SK-N-SH (cell line): ENCODE measurements around the gene ACACA. TPM values are rescaled to one million over a fixed set of nuclear protein-coding genes. Genes with fewer than 3 reads are reported as not detected.

Experiments used
- CTCF ChIA-PET: fragments of 300-600, 350-600 bp; formaldehyde crosslinking; extraction: SDS; loops from one replicate; lab custom pipeline; 2021; lab: Yijun Ruan, JAX
- POLR2A ChIA-PET: fragments of 350-600 bp; sonication (Branson Sonifier 250); formaldehyde crosslinking; extraction: SDS; loops from one replicate; lab custom pipeline; 2020; ENCODE audit warnings: antibody characterized with exemption, inconsistent platforms; lab: Yijun Ruan, JAX
- DNase-seq: peaks from one replicate; pipeline ENCODE4 v3.0.0; 2012
- H2AFZ ChIP-seq: fragments of 200-600 bp; sonication (generic); 2 replicates; pipeline ENCODE4 v1.8.1; 2016; ENCODE audit warnings: antibody characterized with exemption, mild to moderate bottlenecking, low read depth
- H3F3A ChIP-seq: fragments of 200-600 bp; sonication (generic); replicated peaks from 2 replicates; pipeline ENCODE3; 2016; ENCODE audit warnings: antibody characterized with exemption, mild to moderate bottlenecking; ENCODE audit not compliant: insufficient read depth
- H3K27ac ChIP-seq, 2 experiments: fragments of 200-500 bp in 1 of 2; fragments of 200-600 bp in 1 of 2; sonication (Bioruptor generic) in 1 of 2; sonication (generic), shearing (Covaris generic) in 1 of 2; 2 replicates each; pipeline versions ENCODE4 v1.5.1 to v1.6.1; 2014 to 2016; ENCODE audit warnings: low read depth in 2 of 2, inconsistent platforms in 1 of 2, low read length in 1 of 2, mild to moderate bottlenecking in 1 of 2, mixed read lengths in 1 of 2
- H3K27me3 ChIP-seq: fragments of 200-600 bp; sonication (generic), shearing (Covaris generic); 2 replicates; pipeline ENCODE4 v1.6.1; 2016; ENCODE audit warnings: mixed run types; ENCODE audit not compliant: insufficient read depth
- H3K36me3 ChIP-seq, 2 experiments: fragments of 200-500 bp in 1 of 2; fragments of 200-600 bp in 1 of 2; sonication (Bioruptor generic) in 1 of 2; sonication (generic) in 1 of 2; replicated peaks in 1 of 2; 2 replicates each; pipeline versions ENCODE3 to v1.5.1; 2014 to 2016; ENCODE audit warnings: low read length in 1 of 2, mild to moderate bottlenecking in 1 of 2; ENCODE audit not compliant: insufficient read depth in 2 of 2, control insufficient read depth in 1 of 2
- H3K4me1 ChIP-seq, 2 experiments: fragments of 200-500 bp in 1 of 2; fragments of 200-600 bp in 1 of 2; sonication (Bioruptor generic) in 1 of 2; sonication (generic), shearing (Covaris generic) in 1 of 2; 2 replicates each; pipeline versions ENCODE4 v1.5.1 to v1.6.1; 2014 to 2016; ENCODE audit warnings: low read depth in 1 of 2, low read length in 1 of 2, mixed run types in 1 of 2; ENCODE audit not compliant: insufficient read depth in 2 of 2, control insufficient read depth in 1 of 2
- H3K4me2 ChIP-seq: fragments of 200-600 bp; sonication (generic), shearing (Covaris generic); 2 replicates; pipeline ENCODE4 v1.6.1; 2017; ENCODE audit warnings: mixed run types
- H3K4me3 ChIP-seq, 2 experiments: fragments of 200-500 bp in 1 of 2; fragments of 200-600 bp in 1 of 2; sonication (Bioruptor generic) in 1 of 2; sonication (generic), shearing (Covaris generic) in 1 of 2; 2 replicates each; pipeline versions ENCODE4 v1.5.1 to v1.8.1; 2014 to 2016; ENCODE audit warnings: low read depth in 2 of 2, inconsistent platforms in 1 of 2, low read length in 1 of 2, mild to moderate bottlenecking in 1 of 2, mixed read lengths in 1 of 2, moderate library complexity in 1 of 2
- H3K79me2 ChIP-seq: fragments of 200-600 bp; sonication (generic); 2 replicates; pipeline ENCODE4 v1.8.1; 2017; ENCODE audit warnings: mild to moderate bottlenecking; ENCODE audit not compliant: insufficient read depth
- H3K9ac ChIP-seq: fragments of 200-600 bp; sonication (generic); 2 replicates; pipeline ENCODE4 v1.6.1; 2017; ENCODE audit warnings: mixed run types
- H3K9me2 ChIP-seq: fragments of 200-600 bp; sonication (generic); 2 replicates; pipeline ENCODE4 v1.6.1; 2017; ENCODE audit warnings: mixed run types
- H3K9me3 ChIP-seq: fragments of 200-600 bp; sonication (generic); 2 replicates; pipeline ENCODE4 v1.6.1; 2017; ENCODE audit warnings: mixed run types, mild to moderate bottlenecking, moderate library complexity
- H4K20me1 ChIP-seq: fragments of 200-600 bp; sonication (generic); 2 replicates; pipeline ENCODE4 v1.6.1; 2017; ENCODE audit warnings: mild to moderate bottlenecking, mixed run types; ENCODE audit not compliant: insufficient read depth
- CHD2 ChIP-seq: fragments of 150-350 bp; IDR thresholded peaks from 2 replicates; pipeline ENCODE4 v1.6.1; 2018; ENCODE audit warnings: low read length; ENCODE audit not compliant: partially characterized antibody
- CTCF ChIP-seq: fragments of 200-600 bp; sonication (generic); IDR thresholded peaks from 2 replicates; pipeline ENCODE4 v1.6.1; 2017; ENCODE audit warnings: antibody characterized with exemption, mild to moderate bottlenecking, moderate library complexity
- ELF1 ChIP-seq: IDR thresholded peaks from 2 replicates; pipeline ENCODE4 v1.4.0; 2012
- EP300 ChIP-seq, 2 experiments: IDR thresholded peaks; 2 replicates each; pipeline versions ENCODE4 v1.4.0 to v1.6.1; 2012; ENCODE audit warnings: borderline replicate concordance in 1 of 2, low read depth in 1 of 2, low read length in 1 of 2
- FOXJ3 ChIP-seq: sonication (generic); formaldehyde crosslinking; IDR thresholded peaks from 2 replicates; pipeline ENCODE4 v1.5.1; 2020; ENCODE audit warnings: mild to moderate bottlenecking, missing genetic modification reagents
- FOXM1 ChIP-seq: IDR thresholded peaks from 2 replicates; pipeline ENCODE4 v1.4.0; 2012; ENCODE audit warnings: low read depth, mild to moderate bottlenecking
- GATA2 ChIP-seq: sonication (generic); formaldehyde crosslinking; IDR thresholded peaks from 2 replicates; pipeline ENCODE4 v1.5.0; 2020; ENCODE audit warnings: mild to moderate bottlenecking, missing genetic modification reagents
- JUND ChIP-seq: IDR thresholded peaks from 2 replicates; pipeline ENCODE4 v1.4.0; 2012
- MAX ChIP-seq: IDR thresholded peaks from 2 replicates; pipeline ENCODE4 v1.4.0; 2012; ENCODE audit warnings: low read depth
- MEF2A ChIP-seq: IDR thresholded peaks from 2 replicates; pipeline ENCODE4 v1.4.0; 2012; ENCODE audit warnings: low read depth, borderline replicate concordance
- MXI1 ChIP-seq: IDR thresholded peaks from 2 replicates; pipeline ENCODE4 v1.6.1; 2012; ENCODE audit warnings: mild to moderate bottlenecking, low read depth, low read length, improper control_type of control experiment
- NFIC ChIP-seq: IDR thresholded peaks from 2 replicates; pipeline ENCODE4 v1.4.0; 2012; ENCODE audit warnings: borderline replicate concordance
- POLR2AphosphoS5 ChIP-seq: IDR thresholded peaks from 2 replicates; pipeline ENCODE4 v1.6.1; 2012; ENCODE audit warnings: low read depth, low read length
- RAD21 ChIP-seq: IDR thresholded peaks from 2 replicates; pipeline ENCODE4 v1.6.1; 2012; ENCODE audit warnings: mild to moderate bottlenecking, low read length
- RFX5 ChIP-seq: IDR thresholded peaks from 2 replicates; pipeline ENCODE4 v1.6.1; 2012; ENCODE audit warnings: mild to moderate bottlenecking, improper control_type of control experiment, low read length
- RXRA ChIP-seq: IDR thresholded peaks from 2 replicates; pipeline ENCODE4 v1.4.0; 2012; ENCODE audit warnings: low read depth, mild to moderate bottlenecking, borderline replicate concordance
- SIN3A ChIP-seq: IDR thresholded peaks from 2 replicates; pipeline ENCODE4 v1.6.1; 2012; ENCODE audit warnings: low read depth, mild to moderate bottlenecking, low read length, moderate library complexity, borderline replicate concordance
- YY1 ChIP-seq: IDR thresholded peaks from 2 replicates; pipeline ENCODE4 v1.4.0; 2012; ENCODE audit warnings: low read depth, mild to moderate bottlenecking
- ZBTB33 ChIP-seq: IDR thresholded peaks from 2 replicates; pipeline ENCODE4 v1.4.0; 2012; ENCODE audit warnings: low read depth, borderline replicate concordance
- WGBS: methylation state at CpG from one replicate; pipeline ENCODE4 v1.1.6; 2017; ENCODE audit warnings: low lambda C conversion rate; 5-methylcytosine and 5-hydroxymethylcytosine counted together
- polyA plus RNA-seq, 3 experiments: library from polyadenylated mRNA; depleted of rRNA; stranded (reverse); fragments of >200 nt; gene quantifications; 2 replicates each; pipeline ENCODE4 v1.2.3, GENCODE V29; 2012
- TF ChIP-seq, protein P1 (sequence below): IDR thresholded peaks from 2 replicates; pipeline ENCODE4 v1.6.1; 2012; ENCODE audit warnings: mild to moderate bottlenecking, low read depth, low read length, moderate library complexity

The ACACA gene
- polyA plus RNA-seq, 1 of the 3 experiments (the other 2 are of a cell fraction): 27.2 TPM

- Histone ChIP-seq H3K79me2 (no peaks in the 10 kb centered on the region), H3K9me3 (no peaks in the 10 kb centered on the region), H2AFZ (no peak overlapping the region), H3K27ac (peak overlapping the region in 1 of 2 experiments; percentile 47; a peak in 2 of 4 replicates)
- 68% methylated on average over 1 of the region's 1 CpG for WGBS
- CTCF ChIA-PET: interaction anchor here (0.9 to 1.2 kb wide), 6 partner anchors 12 to 596 kb away, joined by 3 to 6 read pairs (median 4); no protein-coding TSS in a partner anchor
- no peak for TF ChIP-seq MXI1
- TF ChIP-seq EP300 (IDR thresholded peaks at IDR 0.05; ENCODE audit: borderline replicate concordance in 1 of 2, low read depth in 1 of 2, low read length in 1 of 2): peak in 1 of 2 experiments; percentile 63; a peak in 2 of 4 replicates
- TF ChIP-seq ELF1: no peak
- no peak for TF ChIP-seq RXRA
- TF ChIP-seq CHD2: peak; percentile 39
- no peak for TF ChIP-seq JUND
- peak; percentile 85 for TF ChIP-seq GATA2
- 0 out of 2 replicates have a peak, but pooled peaks have one; percentile 22 for TF ChIP-seq FOXJ3 (CRISPR knock-in tag)
- TF ChIP-seq SIN3A: no peak
- TF ChIP-seq RAD21: no peak
- TF ChIP-seq, all 33 proteins: peak for 4
- Histone ChIP-seq H3K4me1 (peaks cover 5 to 10% of the 10 kb centered on the region in 2 experiments; a peak in 3 of 4 replicates), H3K9ac (no peak overlapping the region), H3K4me3 (no peak overlapping the region), H3K27me3 (no peaks in the 10 kb centered on the region), H3K36me3 (peaks cover 28 to 56% of the 10 kb centered on the region in 2 experiments), H3K4me2 (no peak overlapping the region), H4K20me1 (no peaks in the 10 kb centered on the region), H3F3A (no peaks in the 10 kb centered on the region), H3K9me2 (no peaks in the 10 kb centered on the region)
- DNase-seq: peak; percentile 31
- POLR2A ChIA-PET: no interaction called here
Observed at GRCh38 chr17:37207103-37207502, 199.5 kb downstream of the ACACA start.

DNA sequence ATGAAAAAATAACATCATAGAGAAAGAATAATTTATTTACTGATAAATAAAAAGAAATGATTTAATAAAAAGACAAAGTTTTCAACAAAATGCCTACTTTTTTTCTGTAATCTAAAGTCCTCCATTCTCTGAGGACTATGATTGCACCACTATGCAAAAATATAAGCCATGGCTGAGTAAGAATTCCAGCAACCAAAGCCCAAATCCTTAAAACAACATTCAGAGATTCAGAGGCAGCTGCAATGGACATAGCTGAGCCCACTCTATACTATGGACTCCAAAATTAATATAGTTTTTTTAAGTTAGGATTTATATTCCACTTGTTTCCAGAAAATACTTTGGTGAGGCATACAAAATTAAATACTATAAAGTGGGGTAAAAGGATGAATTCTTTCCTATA lies 200.3 kb downstream of the ACACA start:
- Histone ChIP-seq H3K9me2 (no peaks in the 10 kb centered on the region), H3K79me2 (no peaks in the 10 kb centered on the region), H3K4me1 (peaks cover 5 to 10% of the 10 kb centered on the region in 2 experiments; a peak in 3 of 4 replicates), H4K20me1 (no peaks in the 10 kb centered on the region), H3K36me3 (peaks cover 30 to 60% of the 10 kb centered on the region in 2 experiments), H3K4me3 (no peak overlapping the region), H3K27me3 (no peaks in the 10 kb centered on the region), H2AFZ (no peak overlapping the region), H3K4me2 (no peak overlapping the region), H3K9ac (no peak overlapping the region), H3F3A (no peaks in the 10 kb centered on the region), H3K27ac (no peak overlapping the region), H3K9me3 (no peaks in the 10 kb centered on the region)
- TF ChIP-seq, protein P1, sequence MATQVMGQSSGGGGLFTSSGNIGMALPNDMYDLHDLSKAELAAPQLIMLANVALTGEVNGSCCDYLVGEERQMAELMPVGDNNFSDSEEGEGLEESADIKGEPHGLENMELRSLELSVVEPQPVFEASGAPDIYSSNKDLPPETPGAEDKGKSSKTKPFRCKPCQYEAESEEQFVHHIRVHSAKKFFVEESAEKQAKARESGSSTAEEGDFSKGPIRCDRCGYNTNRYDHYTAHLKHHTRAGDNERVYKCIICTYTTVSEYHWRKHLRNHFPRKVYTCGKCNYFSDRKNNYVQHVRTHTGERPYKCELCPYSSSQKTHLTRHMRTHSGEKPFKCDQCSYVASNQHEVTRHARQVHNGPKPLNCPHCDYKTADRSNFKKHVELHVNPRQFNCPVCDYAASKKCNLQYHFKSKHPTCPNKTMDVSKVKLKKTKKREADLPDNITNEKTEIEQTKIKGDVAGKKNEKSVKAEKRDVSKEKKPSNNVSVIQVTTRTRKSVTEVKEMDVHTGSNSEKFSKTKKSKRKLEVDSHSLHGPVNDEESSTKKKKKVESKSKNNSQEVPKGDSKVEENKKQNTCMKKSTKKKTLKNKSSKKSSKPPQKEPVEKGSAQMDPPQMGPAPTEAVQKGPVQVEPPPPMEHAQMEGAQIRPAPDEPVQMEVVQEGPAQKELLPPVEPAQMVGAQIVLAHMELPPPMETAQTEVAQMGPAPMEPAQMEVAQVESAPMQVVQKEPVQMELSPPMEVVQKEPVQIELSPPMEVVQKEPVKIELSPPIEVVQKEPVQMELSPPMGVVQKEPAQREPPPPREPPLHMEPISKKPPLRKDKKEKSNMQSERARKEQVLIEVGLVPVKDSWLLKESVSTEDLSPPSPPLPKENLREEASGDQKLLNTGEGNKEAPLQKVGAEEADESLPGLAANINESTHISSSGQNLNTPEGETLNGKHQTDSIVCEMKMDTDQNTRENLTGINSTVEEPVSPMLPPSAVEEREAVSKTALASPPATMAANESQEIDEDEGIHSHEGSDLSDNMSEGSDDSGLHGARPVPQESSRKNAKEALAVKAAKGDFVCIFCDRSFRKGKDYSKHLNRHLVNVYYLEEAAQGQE: no peak
- no peak for TF ChIP-seq MAX
- TF ChIP-seq GATA2: no peak
- no peak for TF ChIP-seq MXI1
- no peak for TF ChIP-seq SIN3A
- no peak for TF ChIP-seq MEF2A
- TF ChIP-seq EP300 (IDR thresholded peaks at IDR 0.05; ENCODE audit: borderline replicate concordance in 1 of 2, low read depth in 1 of 2, low read length in 1 of 2): no peak
- no peak for TF ChIP-seq YY1
- no peak for TF ChIP-seq POLR2AphosphoS5
- TF ChIP-seq NFIC: no peak
- no peak for TF ChIP-seq RXRA
- TF ChIP-seq RFX5: no peak
- TF ChIP-seq CTCF: no peak
- no peak for TF ChIP-seq RAD21
- no peak for TF ChIP-seq ZBTB33
- no peak for TF ChIP-seq FOXM1
- CTCF ChIA-PET: interaction anchor here (0.9 to 1.4 kb wide), 4 partner anchors 12 to 581 kb away, joined by 3 to 6 read pairs (median 5); no protein-coding TSS in a partner anchor
- POLR2A ChIA-PET: no interaction called here
- DNase-seq: no peak
